IMR-90 (cell line): ENCODE measurements around the gene BCAP31.

ENCODE experiments used
- BHLHE40 ChIP-seq: fragments of 150-350 bp; IDR thresholded peaks from 2 replicates; pipeline ENCODE4 v1.6.1; 2016; ENCODE audit warnings: mild to moderate bottlenecking, low read depth, low read length
- CEBPB ChIP-seq: IDR thresholded peaks from 2 replicates; pipeline ENCODE4 v1.6.1; 2012; ENCODE audit warnings: low read depth, low read length, improper control_type of control experiment
- FOS ChIP-seq: fragments of 150-350 bp; IDR thresholded peaks from 2 replicates; pipeline ENCODE4 v1.6.1; 2016; ENCODE audit warnings: low read depth, low read length
- MAZ ChIP-seq: IDR thresholded peaks from 2 replicates; pipeline ENCODE4 v1.6.1; 2012; ENCODE audit warnings: low read depth, mild to moderate bottlenecking, low read length, improper control_type of control experiment, moderate library complexity, borderline replicate concordance
- MXI1 ChIP-seq: IDR thresholded peaks from 2 replicates; pipeline ENCODE4 v1.6.1; 2012; ENCODE audit warnings: low read depth, mild to moderate bottlenecking, low read length, moderate library complexity, borderline replicate concordance
- NFE2L2 ChIP-seq: fragments of 150-350 bp; IDR thresholded peaks from 2 replicates; pipeline ENCODE4 v1.6.1; 2016; ENCODE audit warnings: low read depth, mild to moderate bottlenecking, low read length
- POLR2A ChIP-seq: IDR thresholded peaks from 2 replicates; pipeline ENCODE4 v1.6.1; 2012; ENCODE audit warnings: mild to moderate bottlenecking, low read depth, low read length
- RAD21 ChIP-seq: IDR thresholded peaks from 2 replicates; pipeline ENCODE4 v1.6.1; 2012; ENCODE audit warnings: low read length, improper control_type of control experiment
- SMC3 ChIP-seq: fragments of 150-350 bp; IDR thresholded peaks from 2 replicates; pipeline ENCODE4 v1.6.1; 2016; ENCODE audit warnings: low read depth, mild to moderate bottlenecking, antibody characterized with exemption, low read length, moderate library complexity
- TF ChIP-seq, protein P1 (sequence below): conservative IDR thresholded peaks from 2 replicates; pipeline ENCODE4 v1.5.1; 2012; ENCODE audit warnings: mild to moderate bottlenecking, low read depth, low read length, improper control_type of control experiment
- TF ChIP-seq, protein P2 (sequence below): fragments of 150-350 bp; IDR thresholded peaks from 2 replicates; pipeline ENCODE4 v1.6.1; 2016; ENCODE audit warnings: low read depth, mild to moderate bottlenecking, low read length, moderate library complexity, borderline replicate concordance
- TF ChIP-seq, protein P3 (sequence below): fragments of 150-350 bp; IDR thresholded peaks from 2 replicates; pipeline ENCODE4 v1.6.1; 2017; ENCODE audit warnings: mild to moderate bottlenecking, antibody characterized with exemption, low read length, low read depth

DNA sequence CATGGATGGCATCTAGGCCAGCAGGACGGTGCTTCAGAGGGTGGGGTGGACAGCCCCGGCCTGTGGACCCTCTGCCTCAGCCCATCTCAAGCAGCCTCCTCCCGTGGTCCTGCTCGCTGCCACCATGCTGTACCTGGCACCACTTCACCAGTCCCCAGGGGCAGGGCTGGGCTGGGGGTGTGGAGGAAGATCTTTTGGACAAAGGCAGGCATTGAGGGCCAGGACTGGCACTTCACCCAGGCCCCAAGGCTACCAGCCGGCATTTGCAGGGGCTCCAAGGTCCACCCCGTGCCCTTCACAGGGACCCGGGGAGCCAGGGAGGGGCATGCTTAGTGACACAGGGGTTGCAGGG is 40.6 kb upstream of the BCAP31 start:
- TF ChIP-seq, protein P1, sequence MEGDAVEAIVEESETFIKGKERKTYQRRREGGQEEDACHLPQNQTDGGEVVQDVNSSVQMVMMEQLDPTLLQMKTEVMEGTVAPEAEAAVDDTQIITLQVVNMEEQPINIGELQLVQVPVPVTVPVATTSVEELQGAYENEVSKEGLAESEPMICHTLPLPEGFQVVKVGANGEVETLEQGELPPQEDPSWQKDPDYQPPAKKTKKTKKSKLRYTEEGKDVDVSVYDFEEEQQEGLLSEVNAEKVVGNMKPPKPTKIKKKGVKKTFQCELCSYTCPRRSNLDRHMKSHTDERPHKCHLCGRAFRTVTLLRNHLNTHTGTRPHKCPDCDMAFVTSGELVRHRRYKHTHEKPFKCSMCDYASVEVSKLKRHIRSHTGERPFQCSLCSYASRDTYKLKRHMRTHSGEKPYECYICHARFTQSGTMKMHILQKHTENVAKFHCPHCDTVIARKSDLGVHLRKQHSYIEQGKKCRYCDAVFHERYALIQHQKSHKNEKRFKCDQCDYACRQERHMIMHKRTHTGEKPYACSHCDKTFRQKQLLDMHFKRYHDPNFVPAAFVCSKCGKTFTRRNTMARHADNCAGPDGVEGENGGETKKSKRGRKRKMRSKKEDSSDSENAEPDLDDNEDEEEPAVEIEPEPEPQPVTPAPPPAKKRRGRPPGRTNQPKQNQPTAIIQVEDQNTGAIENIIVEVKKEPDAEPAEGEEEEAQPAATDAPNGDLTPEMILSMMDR: no peak
- TF ChIP-seq BHLHE40 (no peak), POLR2A (no peak), RAD21 (no peak), CEBPB (no peak), FOS (no peak), NFE2L2 (no peak), MAZ (no peak), SMC3 (no peak), MXI1 (no peak)
- TF ChIP-seq, protein P2, sequence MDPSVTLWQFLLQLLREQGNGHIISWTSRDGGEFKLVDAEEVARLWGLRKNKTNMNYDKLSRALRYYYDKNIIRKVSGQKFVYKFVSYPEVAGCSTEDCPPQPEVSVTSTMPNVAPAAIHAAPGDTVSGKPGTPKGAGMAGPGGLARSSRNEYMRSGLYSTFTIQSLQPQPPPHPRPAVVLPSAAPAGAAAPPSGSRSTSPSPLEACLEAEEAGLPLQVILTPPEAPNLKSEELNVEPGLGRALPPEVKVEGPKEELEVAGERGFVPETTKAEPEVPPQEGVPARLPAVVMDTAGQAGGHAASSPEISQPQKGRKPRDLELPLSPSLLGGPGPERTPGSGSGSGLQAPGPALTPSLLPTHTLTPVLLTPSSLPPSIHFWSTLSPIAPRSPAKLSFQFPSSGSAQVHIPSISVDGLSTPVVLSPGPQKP: no peak
- TF ChIP-seq, protein P3, sequence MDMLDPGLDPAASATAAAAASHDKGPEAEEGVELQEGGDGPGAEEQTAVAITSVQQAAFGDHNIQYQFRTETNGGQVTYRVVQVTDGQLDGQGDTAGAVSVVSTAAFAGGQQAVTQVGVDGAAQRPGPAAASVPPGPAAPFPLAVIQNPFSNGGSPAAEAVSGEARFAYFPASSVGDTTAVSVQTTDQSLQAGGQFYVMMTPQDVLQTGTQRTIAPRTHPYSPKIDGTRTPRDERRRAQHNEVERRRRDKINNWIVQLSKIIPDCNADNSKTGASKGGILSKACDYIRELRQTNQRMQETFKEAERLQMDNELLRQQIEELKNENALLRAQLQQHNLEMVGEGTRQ: no peak
